NCI-H510A (cell line): ENCODE measurements around the gene AKAP11.

ENCODE experiments used
- DNase-seq: peaks from one replicate; lab custom pipeline; 2025; lab: John Stamatoyannopoulos, UW

The AKAP11 gene

DNA sequence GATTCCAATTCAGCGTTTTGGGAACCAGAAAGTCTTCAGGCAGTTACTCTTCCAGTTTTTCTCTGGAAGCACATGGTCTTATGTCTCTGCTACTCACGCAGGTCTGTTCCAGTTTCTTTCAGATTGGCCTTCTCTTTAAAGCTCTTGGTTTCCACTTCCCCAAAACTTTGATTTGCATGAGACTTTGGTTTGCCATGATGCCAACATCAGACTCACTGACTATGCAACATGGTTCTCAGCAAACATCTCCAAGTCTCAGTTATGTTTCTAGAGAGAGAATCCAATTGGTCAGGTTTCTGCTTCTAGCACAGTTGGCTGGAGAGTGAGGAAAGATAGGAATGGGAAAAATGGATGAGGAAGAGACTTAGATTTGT is 3.1 kb downstream of the AKAP11 start:
- no peak for DNase-seq

DNA sequence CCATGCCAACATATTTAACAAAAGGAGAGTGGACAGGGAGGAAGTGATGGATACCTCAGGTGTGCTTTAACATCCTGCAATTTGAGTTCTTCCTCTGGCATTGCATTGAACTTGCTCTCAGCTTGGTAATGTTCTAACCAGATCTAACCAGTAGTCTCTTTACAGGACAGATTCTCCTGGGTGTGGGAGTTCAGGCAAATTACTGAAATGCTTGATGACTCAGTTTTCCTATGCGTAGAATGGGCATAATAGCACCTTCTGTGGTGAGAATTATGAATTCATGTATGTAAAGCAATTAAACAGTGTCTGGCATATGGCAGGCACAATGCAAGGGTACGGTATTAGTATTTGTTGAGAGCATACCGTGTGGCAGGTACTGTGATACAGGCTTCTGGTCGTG is 3.6 kb downstream of the AKAP11 start:
- no peak for DNase-seq

DNA sequence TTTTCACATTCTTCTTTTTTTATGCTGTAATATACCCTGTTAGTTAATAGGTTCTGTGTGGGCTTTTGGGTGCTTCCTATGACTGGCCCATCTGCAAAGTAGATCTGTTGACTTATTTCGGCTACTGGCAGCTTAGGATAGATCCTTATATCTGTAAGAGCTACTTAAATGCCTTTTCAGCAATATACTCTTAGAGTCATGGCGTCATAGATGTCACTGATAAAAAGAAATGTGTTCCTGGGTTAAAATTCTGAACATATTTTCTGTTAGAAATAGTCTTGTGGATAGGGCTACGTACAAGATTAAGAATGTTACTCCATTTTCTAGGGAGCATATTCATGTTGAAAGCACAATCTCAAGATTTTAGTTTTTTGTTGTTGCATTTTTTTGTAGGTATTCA is 4.7 kb downstream of the AKAP11 start:
- no peak for DNase-seq

DNA sequence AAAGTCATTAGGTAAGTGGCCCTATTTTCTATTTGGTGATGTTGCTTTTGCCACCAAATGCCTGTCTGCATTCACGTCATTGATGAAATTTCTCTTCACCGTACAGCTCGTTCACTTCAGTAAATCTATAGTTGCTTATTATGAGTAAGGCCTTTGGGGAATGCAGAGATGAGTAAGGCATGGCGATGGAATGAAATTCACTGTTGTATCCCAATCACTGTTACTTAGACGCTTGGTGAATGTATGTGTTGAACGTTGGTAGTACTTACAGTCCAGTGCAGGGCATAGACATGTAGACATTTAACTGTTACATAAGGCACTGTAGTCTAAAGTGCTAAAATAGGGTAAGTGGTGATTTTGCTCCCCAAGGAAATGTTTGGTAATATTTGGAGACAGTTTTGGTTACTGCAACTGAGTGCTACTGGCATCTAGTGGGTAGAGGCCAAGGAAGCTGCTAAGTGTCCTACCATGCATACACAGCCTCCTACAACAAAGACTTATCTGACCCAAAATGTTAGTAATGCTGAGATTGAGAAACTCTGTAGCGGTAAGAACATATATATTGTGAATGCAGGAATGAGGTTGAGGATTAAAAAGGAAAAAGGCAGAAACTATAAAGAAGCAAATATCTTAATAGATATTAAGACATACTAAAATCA is 5.8 kb downstream of the AKAP11 start:
- DNase-seq, result no peak

DNA sequence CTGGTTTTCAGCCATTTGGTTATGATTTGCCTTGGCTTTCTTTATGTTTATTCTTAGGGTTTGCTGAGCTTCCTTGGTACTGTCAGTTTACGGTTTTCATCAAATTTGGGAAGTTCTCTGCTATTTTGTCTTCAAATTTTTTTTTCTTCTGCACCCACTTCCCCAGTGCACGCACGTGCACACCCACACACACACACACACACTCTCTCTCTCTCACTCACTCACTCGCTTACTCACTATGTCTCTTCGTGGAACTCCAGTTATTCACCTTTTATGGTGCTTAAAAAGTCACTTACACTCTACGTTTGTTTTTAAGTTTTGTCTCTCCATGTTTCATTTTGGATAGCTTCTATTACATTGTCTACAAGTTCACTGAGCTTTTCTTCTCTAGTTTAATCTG is 7.1 kb downstream of the AKAP11 start:
- no peak for DNase-seq

DNA sequence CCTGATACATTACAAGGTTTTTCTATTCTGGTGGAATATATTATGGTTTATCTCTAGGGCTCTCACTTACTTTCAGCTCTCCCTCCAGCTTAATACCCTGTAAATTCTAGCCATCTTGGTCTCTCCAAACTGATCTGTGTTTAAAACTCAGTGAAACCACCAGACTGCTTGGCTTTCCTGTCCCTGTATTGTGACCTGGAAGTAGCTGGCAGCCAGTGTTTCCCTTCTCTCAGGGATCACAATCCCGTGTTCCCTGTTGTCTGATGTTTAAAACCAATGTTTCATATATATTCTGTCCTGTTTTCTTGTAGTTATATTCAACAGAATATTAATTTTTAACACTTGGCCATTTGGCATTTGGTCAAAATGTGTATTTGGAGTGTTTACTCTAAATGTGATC is 8.0 kb downstream of the AKAP11 start:
- DNase-seq, result no peak

DNA sequence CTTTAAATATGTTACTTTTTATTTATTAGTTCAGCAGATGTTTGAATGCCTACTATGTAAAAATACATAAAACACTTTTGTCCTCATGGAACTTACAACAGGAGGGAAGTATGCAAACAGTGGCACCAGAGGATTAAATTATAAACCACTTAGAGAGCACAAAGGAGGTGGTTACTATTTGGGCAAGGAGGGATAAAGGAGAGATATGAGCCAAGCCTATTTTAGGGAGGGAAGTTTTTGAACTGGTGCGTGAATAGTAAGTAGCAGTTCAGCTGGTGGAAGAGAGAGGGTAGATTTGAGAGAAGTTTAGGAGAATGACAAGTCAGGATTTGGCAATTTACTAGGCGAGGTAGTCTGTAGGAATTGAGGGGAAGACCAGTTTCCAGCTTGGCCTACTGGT is 8.6 kb downstream of the AKAP11 start:
- no peak for DNase-seq

DNA sequence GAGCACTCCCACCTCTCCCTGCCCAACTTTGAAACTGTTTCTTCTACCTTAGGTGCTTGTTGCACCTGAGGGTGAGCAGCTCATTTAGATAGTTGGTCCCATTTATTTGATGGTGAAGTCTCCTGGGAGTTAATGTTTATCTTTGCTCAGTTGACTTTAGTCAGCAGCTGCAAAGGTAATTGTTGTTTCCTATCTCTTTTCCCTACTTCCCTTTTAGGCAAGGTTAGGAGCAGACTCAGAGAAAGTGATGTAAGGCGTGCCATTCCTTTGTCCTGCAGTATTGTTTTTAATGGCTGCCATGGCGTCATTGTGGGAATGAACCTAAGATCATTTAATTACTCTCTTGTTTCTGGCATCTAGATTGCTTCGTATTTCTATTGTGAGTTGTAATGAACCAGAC is 11.6 kb downstream of the AKAP11 start:
- no peak for DNase-seq

DNA sequence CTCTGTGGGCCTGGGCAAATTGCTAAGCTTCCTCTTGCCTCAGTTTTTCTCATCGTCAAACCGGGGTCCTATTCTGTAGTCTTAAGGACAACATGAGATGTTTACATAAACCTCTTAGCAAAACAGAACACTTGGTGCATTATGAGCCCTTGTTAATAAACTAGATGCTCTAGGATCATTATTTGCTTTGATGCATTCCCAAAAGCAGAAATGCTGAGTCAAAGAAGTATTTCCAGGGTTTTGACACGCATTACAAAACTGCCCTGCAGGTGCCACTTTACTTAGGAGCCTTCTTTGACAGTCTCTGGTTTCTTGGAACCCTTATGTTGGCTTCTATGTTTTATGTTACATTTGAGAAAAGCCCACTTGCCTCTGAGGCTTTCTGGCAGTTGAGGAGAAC is 12.1 kb downstream of the AKAP11 start:
- no peak for DNase-seq

DNA sequence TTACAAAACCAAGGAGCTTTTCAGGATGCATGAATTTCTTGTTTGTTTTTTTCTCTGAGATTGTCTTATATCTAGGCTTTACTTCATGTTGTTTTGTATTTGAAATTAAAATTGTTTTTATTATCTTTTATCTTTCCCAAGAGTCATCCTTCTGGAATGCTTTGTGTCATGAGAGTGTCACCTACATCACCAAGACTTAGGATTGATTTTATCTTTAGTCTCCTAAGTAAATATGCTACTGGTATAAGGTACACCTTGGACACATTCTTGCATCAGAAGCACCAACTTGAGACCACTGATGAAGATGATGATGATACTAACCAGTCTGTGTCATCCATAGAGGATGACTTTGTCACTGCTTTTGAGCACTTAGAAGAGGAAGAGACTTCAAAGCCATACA is 26.4 kb downstream of the AKAP11 start:
- no peak for DNase-seq

DNA sequence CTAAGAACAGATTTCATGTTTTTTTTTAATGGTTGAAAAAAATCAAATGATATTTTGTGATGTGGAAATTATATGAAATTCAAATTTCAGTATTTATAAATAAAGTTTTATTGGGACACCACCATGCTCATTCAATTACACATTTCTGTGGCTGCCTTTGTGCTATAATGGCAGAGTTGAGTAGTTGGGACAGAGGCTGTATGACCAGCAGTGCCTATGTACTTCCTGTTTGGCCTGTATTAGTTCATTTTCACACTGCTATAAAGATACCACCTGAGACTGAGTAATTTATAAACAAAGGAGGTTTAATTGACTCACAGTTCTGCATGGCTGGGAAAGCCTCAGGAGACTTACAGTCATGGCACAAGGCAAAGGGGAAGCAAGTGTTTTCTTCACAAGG is 33.6 kb downstream of the AKAP11 start:
- no peak for DNase-seq

DNA sequence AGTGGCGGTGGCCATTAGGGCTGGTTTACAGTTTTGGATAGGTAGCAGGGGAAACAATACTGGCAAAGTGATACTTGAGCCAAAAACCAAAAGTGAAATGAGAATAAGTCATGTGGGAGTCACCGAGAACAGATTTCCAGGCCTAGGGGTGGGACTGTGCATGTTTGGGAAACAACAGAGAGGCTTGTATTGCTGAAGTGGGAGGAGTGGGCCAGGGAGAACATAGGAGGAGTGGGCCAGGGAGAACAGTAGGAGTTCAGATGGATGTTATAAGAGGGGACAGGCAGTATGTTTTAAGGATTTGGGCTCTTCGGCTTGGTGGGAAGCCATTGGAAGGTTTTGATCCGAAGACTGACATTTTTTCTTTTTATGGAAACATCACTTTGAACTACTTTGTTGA is 35.5 kb downstream of the AKAP11 start:
- no peak for DNase-seq

DNA sequence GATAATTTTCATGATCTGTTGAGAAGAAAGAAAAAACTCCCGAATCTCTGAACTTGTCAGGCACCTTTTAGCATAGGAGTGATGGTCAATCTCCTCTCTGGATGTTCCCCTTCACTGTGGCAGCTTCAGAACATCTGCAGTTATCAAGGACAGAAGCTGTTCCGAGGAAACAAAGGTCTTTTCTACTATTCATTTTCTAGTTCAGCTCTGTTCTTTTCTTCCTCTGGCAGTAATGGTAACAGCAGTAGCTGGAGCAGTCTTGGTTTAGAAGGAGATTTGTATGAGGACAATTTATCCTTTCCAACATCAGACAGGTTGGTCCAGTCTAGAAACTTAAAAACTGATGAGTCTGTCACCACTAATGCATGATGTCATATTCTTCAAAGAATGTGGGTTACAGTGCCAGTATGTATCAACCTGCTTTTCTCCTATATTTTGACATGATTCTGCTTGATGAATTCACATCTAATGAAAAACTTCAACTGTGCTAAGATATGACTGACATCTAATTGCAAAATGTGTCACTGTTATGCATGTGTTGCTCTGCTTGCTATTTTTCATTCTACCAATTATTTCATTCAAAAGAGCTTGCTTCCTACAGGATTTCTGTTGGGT is 41.0 kb downstream of the AKAP11 start:
- DNase-seq, result no peak

DNA sequence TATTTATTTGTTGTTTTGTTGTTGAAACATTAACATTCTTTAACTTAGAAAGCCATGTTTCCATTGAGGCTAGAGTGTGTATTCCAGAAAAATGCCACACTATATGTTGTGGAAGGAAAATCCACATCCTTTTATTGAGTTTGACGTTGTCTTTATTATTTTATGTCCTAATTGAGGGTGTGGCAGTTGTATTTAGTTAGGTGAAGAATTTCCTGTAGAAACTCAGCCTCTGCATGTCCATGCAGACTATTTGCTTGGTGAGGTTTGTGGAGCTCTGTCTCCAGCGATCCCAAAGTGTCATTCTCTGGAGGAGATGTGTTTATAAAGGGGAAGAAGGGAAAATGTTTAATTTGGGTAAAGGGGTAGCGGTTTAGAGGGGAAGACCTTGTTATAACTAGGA is 46.6 kb downstream of the AKAP11 start:
- DNase-seq, result no peak

DNA sequence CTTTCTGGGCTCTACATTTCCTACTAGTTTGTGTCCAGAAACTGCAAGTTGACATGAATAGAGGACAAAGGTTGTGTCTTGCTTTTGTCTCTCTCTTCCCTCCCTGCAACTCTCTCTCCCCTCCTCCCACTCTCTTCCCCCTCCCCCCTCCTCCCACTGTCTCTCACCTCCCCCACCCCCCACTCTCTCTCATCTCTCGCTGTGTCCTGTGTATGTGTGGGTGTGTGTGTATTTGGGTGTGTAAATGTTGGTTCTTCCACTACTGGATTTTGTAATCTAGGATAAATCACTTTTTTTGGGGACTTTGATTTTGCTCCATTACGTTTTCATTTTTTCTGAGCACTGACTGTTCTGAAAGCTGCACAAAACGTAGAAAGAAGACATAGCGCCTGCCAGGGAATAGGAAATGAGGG is 48.4 kb downstream of the AKAP11 start:
- DNase-seq, result no peak

DNA sequence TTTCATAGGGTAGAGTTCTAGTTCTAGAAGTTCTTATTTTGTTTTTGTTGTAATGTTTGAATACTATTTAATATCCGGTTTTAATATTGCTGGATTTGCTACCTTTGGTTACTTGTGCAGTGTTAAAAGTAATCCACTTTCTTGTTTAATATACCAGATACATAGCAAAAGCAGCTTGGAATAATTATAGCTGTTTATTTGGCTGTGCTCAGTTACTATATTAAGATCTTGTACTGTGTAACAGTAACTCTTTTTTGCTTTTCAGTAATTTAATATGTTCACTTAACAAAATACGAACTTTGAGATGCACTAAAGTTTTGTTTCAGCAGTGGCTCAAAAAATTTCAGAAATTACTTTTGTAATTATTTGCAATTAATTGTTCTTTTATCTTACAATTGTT is 50.9 kb downstream of the AKAP11 start:
- DNase-seq, result no peak

DNA sequence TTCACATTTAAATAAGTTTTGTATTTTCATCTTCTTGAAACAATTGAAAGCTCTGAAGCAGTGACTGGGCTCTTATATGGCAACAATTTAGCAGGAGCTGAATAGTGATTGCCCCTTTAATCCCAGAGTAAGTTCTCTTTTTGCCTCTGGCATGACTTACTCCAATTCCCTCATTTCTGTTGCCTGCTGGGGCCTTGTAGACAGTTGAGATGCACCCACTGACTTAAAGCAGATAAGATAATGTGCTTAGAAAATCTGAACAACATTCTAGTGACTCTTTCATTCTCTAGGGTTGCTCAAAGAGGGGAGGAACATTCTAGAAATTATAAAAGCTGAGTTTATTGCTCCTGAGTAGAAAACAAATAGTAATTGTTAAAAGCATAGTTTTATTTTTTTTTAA is 52.8 kb downstream of the AKAP11 start:
- no peak for DNase-seq

DNA sequence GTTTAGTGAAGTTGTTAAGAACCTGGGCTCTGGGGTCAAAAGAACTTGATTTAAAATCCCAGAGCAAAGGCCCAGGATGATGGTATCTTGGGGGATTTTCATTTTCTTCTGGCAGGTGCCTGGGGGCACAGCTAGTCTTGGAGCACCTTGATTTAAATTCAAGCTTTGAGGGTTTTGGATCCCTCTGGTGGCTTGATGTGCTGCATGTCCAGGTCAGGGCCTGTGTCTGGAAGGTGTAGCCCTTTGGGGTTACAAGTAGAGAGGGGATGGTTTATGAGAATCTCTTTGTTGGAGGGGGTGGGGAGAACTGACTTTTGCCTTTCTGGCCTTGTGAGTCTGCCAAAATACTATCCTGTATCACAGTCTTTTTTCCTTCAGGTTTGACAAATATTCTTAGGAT is 55.8 kb downstream of the AKAP11 start:
- no peak for DNase-seq

DNA sequence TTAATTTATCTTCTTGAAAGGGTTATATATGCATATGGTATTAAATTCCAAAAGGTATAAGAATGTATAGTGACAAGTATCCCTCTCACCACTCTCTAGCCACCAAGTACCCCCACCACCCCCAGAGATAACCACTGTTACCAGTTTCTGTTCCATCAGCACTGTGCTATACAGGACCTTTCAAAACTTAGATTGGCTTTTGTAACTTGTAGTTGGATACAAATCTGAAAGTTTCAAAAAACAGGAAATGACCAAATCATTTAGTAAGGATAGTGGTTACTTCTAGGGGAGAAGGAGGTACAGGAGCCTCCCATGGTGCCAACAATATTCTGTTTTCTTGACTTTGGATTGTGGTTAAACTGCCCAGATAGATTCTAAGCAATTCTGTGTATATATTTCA is 56.7 kb downstream of the AKAP11 start:
- no peak for DNase-seq

DNA sequence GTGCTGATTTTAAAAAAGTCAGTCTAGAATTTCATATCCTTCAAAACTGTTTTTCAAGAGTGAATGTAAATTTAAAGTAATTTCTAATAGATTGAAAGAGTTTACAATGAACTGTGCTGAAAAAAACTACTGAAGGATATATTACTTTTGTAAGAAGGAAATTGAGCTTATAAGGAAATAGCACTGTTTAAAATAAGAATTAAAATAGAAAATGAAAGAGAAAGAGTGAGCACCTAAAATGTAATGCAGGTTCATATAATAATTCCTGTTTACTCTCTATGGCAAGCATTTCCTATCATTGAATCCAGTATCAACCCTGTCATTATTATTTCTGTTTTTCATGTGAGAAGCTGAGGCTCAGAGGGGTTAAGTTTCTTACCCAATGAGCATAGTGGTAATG is 57.3 kb downstream of the AKAP11 start:
- no peak for DNase-seq

DNA sequence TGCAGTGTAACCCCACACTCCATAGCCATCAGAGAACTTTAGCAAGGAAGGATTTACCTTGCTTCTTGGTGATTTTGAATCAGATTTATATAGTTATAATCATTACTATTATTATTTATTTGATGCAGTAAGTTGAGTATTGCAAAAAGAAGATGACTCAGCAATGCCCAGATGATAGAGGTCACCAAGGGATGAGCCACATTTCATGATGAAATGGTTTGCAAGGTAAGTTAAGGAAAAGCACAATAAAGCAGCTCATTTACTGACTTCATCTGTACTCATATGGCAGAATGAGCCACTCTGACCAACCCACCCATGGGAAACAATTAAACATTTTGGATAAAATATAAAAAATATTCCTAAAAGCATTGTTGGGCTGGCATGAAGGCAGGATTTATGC is 59.1 kb downstream of the AKAP11 start:
- no peak for DNase-seq

DNA sequence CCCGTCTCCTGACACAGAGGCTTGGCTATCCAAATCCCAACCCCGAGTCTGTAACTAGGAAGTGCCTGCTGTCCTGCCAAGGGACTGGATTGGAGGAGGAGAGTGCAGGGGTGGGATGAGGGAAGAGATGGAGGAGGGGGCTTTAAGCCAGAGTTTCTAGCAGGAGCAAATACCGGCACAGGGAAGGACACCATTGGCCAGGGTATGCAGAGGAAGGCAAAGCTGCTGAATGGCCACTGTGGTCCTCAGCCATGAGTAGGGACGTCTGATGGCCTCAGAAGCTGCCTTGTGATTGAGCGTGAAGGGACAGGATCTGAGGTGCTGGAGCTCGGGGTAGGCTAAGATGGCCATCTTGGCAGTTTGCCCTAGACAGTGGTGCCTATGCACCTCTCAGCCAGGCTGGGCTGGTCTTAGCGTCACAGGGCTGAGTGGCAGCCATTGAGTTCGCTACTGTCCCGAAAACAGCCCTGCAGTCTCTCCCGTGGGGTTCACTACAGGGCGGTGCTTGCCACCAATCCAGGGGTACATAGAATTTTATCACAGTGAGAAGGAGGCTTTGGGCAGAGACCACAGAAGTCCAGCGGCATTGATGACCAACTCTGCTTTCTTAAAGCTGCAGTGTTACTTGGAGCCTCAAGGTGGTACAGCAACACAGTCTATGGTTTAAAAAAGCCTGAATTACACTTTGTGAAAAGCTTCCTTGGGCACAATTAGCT is 61.8 kb downstream of the AKAP11 start:
- no peak for DNase-seq

DNA sequence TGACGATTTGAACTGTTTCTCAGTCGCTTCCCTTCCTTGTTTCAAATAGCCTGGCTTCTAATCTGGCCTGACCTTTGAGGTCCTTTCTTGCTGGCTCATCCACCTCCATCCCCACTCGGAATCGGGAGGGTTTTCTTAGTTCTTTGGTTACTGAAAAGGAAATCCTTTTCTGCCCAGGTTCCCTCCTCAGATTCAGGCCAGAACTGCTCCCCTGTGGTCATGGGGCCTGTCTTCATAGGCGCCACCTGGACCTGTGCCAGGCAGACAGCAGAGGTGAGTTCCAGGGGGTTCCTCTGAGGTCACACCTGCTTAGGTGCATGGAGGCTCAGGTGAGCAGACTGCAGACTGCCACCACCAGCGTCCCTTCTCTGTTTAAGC is 62.4 kb downstream of the AKAP11 start:
- no peak for DNase-seq
